Inflammatory macrophage treated with lipopolysaccharide for 1 hour (primary cell): ENCODE results near the gene PDXK.

ENCODE experiments used
- DNase-seq, 2 donors: peaks; one replicate each; pipeline ENCODE4 v3.0.0-alpha.2; 2020 to 2022

The PDXK gene

GRCh38 chr21:43764576-43765495, 45.9 kb downstream of the PDXK start:
- no peak for DNase-seq

GRCh38 chr21:43766734-43767497, 48.0 kb downstream of the PDXK start:
- DNase-seq: no peak

DNA sequence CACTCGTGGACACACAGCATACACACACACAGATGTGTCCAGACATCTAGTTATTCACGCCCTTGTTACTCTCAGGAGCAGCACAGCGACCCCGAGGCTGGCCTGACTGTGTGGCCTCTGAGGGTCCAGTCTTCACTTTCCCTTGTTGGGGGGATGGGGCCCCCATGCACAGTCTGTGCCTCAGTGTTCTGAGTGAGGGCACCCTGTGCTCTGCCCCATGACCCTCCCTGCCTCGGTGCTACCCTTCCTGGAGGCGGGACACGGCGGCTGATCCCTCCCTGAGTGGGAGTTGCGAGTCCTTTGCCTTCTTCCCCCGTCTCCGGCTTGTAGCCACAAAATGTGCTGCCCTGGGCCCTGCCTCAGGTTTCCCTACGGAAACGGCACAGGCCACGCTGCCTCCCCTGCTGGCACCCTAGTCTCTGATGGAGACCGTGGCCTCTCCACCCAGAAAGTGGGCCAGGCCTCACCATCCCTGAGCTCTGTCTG, 48.6 kb downstream of the PDXK start:
- DNase-seq: peak; percentile 15 to 56

DNA sequence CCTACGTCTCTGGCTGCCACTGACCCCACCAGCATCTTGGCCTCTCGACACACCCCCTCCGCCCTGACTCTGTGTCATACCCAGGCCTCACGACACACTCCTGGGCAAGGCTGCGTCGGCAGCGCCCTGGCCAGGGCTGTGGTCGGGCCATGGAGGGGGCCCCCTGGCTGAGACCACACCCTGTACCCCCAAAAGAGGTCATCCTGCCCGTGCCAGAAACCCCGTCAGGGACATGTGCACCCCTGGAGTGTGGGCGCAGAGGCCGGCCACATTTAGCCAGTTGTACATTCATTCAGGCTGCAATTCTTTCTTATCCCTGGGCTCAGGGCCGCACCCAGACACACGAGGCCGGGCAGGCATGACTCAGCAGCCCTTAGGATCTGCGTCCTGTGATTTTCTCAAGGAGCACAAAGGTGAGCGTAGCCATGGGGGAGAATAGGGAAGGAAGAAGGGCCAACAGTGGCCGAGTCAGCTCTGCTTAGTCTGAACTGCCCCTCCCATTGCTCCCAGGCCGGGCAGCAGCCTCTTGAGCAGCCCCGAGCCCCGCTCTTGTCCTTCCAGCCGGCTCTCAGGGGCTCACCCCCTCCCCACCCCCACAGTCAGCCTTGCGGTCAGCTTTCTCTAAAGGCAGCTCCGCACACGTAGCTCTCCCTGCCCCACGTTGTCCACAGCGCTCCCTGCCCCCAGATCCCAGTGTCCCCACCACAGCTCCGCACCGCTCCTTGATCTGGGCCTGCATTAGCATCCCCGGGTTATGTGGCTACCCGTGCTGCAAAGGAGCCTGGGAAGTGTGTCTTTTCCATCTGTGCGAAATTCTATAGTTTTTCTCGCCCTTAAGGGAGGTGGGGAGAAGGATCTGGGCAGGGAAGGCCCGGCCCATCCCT, 49.3 kb downstream of the PDXK start:
- DNase-seq: peak; percentile 80 to 96

DNA sequence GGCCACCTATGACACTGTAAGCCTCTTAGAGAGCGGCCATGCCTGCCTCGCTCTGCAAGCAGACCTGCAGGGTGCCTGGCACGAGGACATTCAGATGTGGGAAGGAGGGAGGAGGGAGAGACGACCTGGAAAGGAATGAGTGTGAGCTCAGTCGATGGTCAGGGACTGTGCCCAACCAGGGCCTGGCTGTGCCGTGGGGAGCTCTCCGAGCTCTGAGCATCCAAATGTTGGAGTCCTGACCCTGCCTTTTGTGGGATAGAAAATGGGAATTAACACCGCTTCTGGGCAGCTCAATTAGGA, 49.9 kb downstream of the PDXK start:
- DNase-seq: peak in 1 of 2 donors; percentile 3

DNA sequence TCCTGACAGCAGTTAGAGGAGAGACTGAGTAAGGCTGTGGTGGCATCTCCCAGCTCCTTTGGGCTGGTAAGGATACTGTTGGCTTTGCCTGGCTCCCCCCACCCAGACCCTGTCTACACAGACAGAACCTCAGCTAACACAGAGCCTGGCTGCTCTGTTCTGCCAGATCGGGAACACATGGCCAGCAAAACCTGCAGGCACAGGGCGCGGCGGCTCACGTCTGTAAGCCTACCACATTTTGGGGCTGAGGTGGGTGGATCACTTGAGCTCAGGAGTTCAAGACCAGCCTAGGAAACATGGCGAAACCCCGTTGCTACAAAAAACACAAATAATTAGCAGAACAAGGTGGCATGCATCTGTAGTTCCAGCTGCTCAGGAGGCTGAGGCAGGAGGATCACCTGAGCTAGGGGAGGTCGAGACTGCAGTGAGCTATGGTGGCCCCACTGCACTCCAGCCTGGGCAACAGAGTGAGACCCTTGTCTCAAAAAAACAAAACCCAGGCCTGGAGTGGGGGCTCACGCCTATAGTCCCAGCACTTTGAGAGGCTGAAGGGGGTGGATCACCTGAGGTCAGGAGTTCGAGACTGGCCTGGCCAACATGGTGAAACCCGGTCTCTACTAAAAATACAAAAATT, 50.5 kb downstream of the PDXK start:
- DNase-seq: no peak

DNA sequence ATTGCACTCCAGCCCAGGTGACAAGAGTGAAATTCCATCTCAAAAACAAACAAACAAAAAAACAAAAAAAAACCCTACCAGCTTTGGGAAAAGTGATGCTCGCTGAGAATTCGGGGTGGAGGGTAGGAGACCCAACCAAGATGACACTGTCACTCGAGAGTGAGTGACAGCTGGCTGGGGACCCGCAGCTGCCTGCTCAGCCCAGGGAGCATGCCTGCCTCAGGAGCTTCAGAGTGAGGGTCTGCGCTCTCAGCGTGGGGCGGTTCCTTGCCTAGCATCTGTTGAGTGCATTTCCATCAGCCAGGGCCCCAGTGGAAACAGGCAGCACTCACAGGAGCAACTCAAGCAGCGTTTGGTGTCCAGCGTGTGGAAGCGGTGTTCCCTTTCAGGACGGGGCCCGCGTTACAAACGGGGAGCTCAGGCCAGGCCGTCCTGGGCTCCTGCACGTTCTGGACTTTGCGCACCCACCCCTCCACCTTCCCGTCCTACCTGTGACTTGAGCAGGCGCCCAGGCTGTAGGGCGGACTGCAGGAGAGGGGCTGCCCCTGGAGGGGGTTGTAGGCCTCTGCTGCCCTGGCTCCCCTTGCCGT, 51.2 kb downstream of the PDXK start:
- no peak for DNase-seq

GRCh38 chr21:43771199-43771675, 52.3 kb downstream of the PDXK start:
- peak; percentile 51 to 72 for DNase-seq

DNA sequence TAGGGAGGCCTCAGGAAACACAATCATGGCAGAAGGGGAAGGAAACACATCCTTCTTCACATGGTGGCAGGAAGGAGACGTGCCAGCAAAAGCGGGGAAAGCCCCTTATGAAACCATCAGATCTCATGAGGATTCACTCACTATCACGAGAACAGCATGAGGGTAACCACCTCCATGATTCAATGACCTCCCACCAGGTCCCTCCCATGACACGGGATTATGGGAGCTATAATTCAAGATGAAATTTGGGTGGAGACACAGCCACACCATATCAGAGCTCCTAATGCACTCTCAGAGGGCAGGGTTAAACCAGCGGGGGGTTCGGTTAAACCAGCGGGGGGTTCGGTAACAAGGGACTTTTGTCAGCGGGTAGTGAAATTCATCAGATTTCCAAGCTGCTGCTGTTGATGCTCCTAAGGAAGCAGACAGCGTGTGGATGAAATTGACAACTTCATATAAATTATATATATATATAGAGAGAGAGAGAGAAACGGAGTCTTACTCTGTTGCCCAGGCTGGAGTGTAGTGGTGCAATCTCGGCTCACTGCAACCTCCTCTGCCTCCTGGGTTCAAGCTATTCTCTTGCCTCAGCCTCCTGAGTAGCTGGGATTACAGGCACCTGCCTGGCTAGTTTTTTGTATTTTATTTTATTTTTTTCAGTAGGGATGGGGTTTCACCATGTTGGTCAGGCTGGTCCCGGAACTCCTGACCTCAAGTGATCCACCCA, 52.9 kb downstream of the PDXK start:
- peak; percentile 93 to 98 for DNase-seq

- peak; percentile 86 to 88 for DNase-seq
These were observed 53.5 kb downstream of the PDXK start for GRCh38 chr21:43772425-43772821.

GRCh38 chr21:43774163-43774562, 55.2 kb downstream of the PDXK start:
- DNase-seq: no peak

DNA sequence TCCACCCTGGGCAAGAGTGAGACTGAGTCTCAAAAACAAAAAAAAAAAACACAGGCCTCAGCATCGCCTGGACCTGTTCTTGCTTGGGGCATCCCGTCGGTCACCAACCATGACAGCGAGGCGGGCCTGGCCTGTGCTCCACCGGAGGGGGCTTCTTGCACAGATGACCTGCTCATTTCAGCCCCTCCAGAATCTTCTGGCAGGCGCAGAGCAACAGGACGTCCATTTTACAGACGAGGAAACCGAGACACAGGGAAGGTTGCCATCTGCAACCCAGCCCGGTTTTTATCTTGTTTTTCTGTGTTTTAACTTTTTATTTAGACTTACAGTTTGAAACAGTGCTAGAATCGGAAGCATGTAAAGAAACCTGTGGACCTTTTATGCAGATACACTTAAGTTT, 56.3 kb downstream of the PDXK start:
- DNase-seq: no peak

GRCh38 chr21:43775795-43776430, 57.0 kb downstream of the PDXK start, which contains the start of gene CSTB:
Gene CSTB (minus strand): TSS chr21:43776308. CDS start chr21:43776269, 39 bp downstream.
- DNase-seq: peak in 1 of 2 donors; percentile 89

DNA sequence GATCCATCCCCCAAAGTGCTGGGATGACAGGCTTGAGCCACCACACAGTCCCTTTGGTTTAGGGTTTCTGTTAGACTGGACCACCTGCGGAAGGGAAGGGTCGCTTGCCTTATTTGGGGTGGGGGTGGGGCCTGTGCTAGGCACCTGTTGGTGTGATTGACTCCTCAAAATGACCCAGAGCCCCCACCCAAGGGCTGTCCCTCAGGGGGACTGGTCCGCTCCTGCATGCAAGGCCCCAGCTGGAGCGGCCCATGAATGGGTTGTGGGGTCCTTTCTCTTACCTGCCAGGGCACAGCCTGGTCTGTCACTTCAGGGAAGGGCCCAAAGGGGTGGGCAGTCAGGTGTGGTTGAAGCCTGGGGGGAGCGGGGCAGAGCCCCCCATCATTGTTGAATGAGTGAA, 59.0 kb downstream of the PDXK start:
- no peak for DNase-seq

DNA sequence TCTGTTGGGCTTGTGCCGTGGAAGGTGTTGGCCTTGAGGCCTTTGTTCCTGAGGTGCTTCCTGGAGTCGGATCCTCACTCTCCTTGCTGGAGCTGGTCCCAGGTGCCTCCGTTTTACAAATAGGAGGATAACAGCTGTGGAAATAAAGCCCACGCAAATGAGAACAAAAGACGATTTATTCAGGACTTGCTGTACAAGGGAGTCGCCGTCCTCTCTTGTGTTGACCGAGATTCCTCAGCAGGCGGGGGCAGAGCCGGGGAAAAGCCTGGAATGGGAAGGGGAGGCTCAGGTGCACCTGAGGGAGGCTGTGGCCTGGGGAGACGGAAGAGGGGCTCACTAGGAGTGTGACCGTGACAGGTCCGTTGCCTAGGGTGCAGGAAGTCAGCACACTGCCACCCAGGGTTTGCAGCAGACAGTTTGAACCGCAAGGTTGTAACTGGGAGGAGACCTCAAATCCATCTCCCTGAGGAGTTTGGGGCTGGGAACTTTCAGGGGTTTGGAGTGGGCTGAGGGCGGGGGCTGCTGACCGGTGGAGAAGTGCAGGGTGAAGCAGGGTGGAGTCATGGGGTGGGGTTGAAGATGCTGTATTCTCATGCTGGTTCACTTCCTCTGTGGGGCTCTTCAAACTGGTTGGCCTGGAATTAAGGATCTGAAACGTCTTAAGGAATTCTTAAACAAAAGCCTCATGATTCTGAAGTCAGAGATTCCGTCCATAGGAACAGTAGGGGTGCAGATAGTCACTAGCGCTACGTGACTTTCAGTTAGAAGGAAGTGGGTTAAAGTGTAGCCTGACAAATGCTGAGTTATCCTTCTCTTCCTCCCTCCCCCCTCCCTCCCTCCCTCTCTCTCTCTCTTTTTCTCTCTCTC, 59.8 kb downstream of the PDXK start:
- peak; percentile 79 to 97 for DNase-seq

DNA sequence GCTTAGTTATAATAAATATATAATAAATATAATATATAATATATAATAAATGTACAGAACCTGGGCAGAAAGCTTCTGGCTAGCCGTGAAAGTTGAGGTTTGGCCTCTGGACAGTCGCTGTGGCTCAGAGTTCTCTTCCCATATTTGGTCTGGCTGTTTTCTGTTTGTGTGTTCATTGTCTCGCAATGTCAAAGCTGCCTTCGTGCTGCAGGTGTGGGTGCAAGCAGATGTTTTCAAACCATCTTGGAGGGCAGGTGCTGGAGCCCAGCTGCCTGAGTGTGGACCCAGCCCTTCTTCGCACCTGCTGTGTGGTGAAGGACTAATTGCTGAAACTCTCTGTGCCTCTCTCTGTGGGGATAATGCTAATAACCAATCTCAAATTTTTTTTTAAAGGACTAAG, 60.7 kb downstream of the PDXK start:
- peak in 1 of 2 donors; percentile 10 for DNase-seq

DNA sequence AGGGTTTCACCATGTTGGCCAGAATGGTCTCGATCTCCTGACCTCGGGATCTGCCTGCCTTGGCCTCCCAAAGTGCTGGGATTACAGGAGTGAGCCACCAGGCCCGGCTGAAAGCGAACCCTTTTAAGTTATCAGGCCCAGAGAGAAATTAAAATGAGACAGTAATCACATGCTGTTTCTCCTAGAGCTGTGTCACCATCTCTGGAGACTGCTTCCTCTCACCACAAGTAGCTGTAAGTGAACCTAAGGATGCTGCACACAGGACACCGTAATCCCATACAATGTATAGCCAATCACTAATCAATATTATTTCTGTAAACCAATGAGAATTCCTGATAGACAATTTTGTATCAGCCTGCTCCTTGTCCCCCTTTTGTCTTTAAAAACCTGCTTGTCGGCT, 62.9 kb downstream of the PDXK start:
- DNase-seq: peak; percentile 15 to 72

- DNase-seq: peak; percentile 77 to 81
These were observed 63.6 kb downstream of the PDXK start for GRCh38 chr21:43782431-43783097.
